RPMI7951 (cell line): ENCODE data around the gene MAML3. TPM values are rescaled to one million over a fixed set of nuclear protein-coding genes. Genes with fewer than 3 reads are reported as not detected.

Source experiments
- DNase-seq: peaks from one replicate; pipeline ENCODE4 v3.0.0-alpha.2; 2012; ENCODE audit warnings: low read depth
- total RNA-seq: library from RNA; depleted of rRNA; stranded (reverse); fragments of >200 nt; shearing (Covaris generic); gene quantifications from 2 replicates; pipeline ENCODE4 v1.2.3, GENCODE V29; 2014

Gene MAML3
- total RNA-seq, 1 experiment from 2014 or later = 3.2 TPM

GRCh38 chr4:139866276-139866962, 287.6 kb downstream of the MAML3 start:
- DNase-seq = no peak

DNA sequence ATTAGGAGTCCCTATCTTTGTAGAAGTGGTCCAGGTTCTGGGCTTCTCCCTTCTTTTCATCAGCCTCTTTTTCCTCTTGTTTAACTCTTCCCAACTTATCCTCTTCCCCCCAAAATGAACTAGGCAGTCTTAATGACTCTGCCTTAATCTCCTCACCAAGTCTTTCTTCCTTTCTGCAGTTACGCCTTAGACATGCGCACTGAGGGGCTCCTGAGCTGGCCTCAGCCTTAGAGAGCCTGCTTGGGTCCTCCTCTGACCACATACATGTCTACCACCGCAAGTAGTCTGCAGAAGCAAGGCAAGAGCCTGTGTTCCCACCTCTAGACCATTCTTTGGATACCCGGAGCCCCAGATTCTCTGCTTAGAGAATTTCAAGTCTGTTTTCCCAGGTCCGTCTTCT, 288.4 kb downstream of the MAML3 start:
- no peak for DNase-seq

DNA sequence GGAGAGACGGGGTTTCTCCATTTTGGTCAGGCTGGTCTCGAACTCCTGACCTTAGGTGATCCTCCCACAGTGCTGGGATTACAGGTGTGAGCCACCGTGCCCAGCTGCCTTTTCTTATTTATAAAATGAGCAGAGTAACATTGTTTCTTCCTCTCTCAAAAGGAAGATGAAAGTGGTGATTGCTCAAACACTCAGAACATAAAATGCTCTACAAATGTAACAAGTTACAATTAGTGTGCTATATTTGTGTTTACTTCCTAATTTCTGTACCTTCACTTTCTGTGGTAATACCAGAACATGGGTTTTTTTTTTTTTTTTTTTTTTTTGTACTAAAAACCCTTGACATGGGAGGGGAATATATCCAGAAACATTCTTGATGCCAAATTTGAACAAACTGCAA, 290.5 kb downstream of the MAML3 start:
- no peak for DNase-seq

DNA sequence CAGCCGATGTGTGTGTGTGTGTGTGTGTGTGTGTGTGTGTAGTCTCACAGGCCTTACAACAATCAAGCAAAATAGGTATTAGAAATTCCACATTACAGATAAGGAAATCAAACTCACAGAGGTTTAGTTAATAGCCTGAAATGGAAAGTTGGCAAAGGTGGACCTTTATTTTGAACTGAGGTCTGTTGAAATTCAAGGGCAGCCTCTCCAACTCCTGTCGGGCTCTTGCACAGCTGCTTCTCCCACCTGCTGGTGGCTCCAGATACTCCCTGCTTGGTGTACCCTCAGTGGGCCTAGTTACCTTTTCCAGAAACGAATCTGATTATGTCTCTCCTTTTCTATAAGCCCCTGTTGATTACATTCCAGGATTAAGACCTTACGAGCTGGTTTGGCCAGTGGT, 292.5 kb downstream of the MAML3 start:
- DNase-seq = no peak

GRCh38 chr4:139860435-139861024, 293.5 kb downstream of the MAML3 start:
- no peak for DNase-seq

DNA sequence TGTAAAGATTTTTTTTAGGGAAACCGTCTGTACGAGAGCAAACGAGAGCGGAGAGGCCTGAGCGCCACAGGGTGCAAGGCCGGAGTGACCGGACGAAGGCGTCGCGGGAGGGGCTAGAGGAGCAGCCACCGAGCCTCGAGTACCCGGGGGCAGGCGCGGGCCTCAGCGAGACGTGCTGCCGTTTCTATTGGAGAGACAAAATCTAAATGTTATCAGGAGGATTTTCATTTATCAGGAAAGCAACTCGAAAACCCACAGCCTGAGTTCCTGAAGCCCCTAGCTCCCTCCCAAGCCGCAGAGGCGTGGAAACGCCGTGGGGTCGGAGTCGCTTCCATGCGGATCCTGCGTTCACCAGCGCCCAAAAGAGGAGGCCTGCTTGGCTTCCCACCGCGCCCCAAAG, 294.1 kb downstream of the MAML3 start:
- DNase-seq = no peak

DNA sequence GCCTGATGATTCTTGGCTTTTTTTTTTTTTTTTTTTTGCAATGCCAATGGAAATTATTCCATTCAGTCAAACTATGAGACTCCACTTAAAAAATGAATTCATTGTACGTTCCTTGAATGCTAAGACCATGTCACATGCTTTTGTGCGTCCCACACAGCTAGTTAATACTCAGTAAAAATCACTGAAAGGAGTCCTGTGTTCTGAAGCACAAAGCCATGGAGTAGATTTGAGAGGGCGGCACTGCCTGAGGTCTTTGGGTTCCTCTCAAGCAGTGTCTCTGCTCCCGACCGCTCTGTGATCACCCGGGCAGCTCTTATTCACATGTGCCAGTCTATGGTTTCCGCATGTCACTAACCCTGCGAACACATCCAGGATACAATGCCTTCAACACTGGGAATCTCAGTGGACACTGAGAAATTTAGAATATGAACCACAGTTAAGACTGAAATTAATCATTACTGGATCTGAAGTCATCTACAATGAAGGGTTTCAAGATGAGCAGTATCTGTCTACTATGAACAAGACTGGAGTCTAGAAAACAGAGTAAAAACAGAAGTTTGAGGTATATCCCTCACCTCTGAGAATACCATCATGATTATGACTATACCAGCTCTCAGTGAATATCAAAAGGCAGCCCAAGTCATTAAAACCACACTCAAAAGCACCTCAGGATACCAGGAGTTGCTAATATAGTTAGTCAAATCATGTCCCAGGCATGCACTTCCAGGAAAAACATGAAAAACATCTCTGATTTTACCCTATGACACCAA, 295.4 kb downstream of the MAML3 start:
- DNase-seq = peak; percentile 43

DNA sequence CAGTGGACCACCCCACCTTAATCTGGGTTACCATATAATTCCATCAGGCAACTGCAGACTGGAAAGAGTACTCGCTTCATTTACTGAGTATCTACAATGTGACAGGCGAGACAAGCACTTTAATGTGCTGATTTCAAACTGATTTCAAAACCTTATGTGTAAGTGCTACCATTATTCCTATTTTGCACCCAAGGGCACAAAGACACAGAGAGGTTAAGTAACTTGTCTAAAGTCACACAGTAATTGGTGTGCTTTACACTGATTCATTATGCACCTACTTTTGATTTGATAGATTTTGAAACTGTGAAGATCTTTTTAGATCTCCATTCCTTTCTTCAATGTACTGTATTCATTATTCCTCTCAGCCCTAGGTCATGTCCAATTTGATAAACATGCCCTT, 296.0 kb downstream of the MAML3 start:
- no peak for DNase-seq

DNA sequence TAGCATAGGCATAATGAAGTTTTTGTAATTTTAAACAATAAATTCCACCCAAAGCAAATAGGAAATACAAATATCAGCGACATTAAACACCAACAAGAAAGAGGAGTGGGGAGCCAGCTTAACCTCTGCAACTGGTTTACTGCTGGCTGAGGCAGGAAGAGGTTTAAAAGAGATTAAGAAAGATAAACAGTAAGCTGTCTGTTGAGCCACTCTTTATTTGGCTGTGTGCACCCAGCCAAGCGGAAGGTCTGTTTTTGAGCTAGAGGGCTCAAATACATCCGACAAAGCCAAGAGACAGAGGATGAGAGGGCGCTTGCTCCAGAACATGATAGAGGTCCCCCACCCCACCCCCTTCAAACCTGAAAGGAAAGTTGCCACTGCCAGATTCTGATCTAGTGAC, 297.0 kb downstream of the MAML3 start:
- DNase-seq = peak; percentile 54

- DNase-seq = no peak
These were observed 299.1 kb downstream of the MAML3 start for GRCh38 chr4:139854668-139855403.

GRCh38 chr4:139853309-139853708, 300.7 kb downstream of the MAML3 start:
- DNase-seq = no peak

DNA sequence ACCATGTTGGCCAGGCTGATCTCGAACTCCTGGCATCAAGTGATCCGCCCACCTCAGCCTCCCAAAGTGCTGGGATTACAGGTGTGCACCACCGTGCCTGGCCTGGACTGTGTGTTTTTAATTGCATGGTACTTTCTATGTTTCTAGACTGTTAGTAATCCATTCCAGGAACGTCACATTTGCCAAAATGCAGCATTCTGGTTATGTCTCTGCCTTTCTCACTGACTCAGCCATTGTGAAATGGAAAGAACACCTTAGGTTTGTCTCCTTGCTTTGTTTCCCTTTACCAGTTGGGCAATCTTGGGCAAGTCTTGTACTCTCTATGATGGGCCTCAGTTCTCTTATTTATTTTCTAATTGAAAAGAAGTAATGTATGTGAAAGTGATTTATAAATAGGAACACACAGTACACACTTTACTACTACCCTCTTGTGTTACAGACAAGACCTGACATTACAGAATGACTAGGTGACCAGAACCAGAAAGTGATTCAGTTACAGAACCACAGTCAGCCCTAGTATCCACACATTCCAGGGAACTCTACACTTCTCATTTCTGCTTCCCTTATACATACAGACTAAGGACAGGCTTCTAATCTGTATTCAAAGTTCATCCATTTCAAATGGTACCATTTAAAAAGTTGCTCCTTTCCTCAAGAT, 301.2 kb downstream of the MAML3 start:
- no peak for DNase-seq

DNA sequence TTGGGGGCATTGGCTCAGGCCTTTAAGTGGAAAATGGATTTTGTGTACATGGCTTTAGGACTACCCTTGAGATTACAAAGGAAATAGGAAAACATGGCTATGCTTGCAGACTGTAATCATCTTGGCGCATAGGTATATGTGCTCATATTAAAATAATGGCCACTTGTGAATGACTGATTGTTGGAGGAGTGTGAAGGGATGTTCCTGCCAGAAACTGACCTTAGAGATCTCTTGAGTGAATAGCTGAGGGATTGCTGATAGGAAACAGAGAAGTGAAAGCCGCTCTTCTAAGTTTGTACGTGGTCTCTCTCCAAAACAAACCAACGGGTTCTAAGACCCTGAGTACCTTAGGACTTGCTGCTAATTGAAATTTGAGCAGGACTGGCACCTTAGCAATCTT, 302.3 kb downstream of the MAML3 start:
- DNase-seq = no peak

- DNase-seq = no peak
These were observed 302.9 kb downstream of the MAML3 start for GRCh38 chr4:139851133-139851532.

- no peak for DNase-seq
These were observed 304.8 kb downstream of the MAML3 start for GRCh38 chr4:139849219-139849618.

GRCh38 chr4:139848028-139848427, 306.0 kb downstream of the MAML3 start:
- no peak for DNase-seq

- DNase-seq = no peak
These were observed 306.4 kb downstream of the MAML3 start for GRCh38 chr4:139847602-139848001.

DNA sequence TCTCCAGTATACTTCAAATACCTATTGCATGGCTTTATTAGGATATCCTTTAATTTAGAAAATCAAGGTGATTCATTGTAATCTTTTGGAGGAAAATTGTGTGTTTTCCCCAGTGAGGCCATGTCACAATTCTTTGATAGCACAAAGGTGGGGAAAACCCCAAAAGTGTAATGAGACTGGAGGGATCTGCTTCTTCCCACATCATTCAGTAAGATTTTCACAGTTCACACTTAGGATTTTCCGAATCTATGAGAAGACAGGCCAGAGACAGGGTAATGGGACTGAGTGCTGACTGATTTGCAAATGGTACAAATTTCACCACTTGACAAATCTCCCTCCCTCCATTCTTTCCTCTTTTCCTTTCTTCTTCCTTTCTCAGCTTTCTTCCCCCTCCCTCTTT, 307.2 kb downstream of the MAML3 start:
- no peak for DNase-seq

DNA sequence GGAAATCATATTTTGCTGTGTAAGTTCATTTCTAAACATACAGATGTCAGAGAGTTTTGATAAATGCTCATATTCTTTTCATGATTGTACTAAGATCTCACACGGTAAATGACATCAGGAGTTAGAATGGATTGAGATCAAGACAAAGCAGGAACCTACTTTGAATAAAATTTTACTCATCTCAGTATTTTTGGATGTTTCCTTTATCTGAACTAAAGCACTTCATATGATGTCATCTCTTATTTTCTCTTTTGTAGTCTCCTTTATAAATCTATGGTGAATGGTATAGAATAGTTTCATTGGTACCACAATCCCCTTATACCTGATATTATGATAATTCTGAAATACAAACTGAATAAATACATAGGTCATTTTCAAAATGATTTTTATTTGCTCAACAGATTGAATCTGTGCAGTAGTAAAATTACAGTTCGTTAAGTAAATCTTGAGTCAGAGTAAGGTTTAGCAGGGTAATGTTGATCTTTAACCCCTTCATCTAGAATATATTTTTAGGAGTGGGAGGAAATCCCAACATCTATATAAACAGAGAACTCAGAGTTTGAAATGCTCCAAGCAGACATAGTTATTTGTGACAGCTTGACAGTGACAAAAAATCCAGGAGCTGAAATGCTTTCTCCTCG, 308.4 kb downstream of the MAML3 start:
- no peak for DNase-seq

- no peak for DNase-seq
These were observed 309.4 kb downstream of the MAML3 start for GRCh38 chr4:139844459-139845036.

GRCh38 chr4:139844057-139844456, 309.9 kb downstream of the MAML3 start:
- no peak for DNase-seq
